Peyer's patch (tissue), 4 donors: ENCODE results near the gene RFX2.

Experiments used
- POLR2A ChIP-seq, 2 donors: fragments of 450-650 bp; IDR thresholded peaks; one replicate each; pipeline ENCODE4 v1.5.1; 2017; ENCODE audit warnings: antibody characterized with exemption in 2 of 2, mild to moderate bottlenecking in 2 of 2, moderate library complexity in 2 of 2
- TF ChIP-seq, protein P1 (sequence below), 6 experiments: fragments of 450-650 bp in 4 of 6; fragments of 200-600 bp in 2 of 6; sonication (generic) in 1 of 6; IDR thresholded peaks; one replicate each; pipeline ENCODE4 v1.5.1; 2017 to 2019; ENCODE audit warnings: antibody characterized with exemption in 6 of 6, mild to moderate bottlenecking in 3 of 6, moderate library complexity in 1 of 6

- TF ChIP-seq, protein P1, sequence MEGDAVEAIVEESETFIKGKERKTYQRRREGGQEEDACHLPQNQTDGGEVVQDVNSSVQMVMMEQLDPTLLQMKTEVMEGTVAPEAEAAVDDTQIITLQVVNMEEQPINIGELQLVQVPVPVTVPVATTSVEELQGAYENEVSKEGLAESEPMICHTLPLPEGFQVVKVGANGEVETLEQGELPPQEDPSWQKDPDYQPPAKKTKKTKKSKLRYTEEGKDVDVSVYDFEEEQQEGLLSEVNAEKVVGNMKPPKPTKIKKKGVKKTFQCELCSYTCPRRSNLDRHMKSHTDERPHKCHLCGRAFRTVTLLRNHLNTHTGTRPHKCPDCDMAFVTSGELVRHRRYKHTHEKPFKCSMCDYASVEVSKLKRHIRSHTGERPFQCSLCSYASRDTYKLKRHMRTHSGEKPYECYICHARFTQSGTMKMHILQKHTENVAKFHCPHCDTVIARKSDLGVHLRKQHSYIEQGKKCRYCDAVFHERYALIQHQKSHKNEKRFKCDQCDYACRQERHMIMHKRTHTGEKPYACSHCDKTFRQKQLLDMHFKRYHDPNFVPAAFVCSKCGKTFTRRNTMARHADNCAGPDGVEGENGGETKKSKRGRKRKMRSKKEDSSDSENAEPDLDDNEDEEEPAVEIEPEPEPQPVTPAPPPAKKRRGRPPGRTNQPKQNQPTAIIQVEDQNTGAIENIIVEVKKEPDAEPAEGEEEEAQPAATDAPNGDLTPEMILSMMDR (IDR thresholded peaks at IDR 0.05), result no peak
- no peak for TF ChIP-seq POLR2A (IDR thresholded peaks at IDR 0.05)
Measured at GRCh38 chr19:6010107-6010506, 100.2 kb downstream of the RFX2 start.
